GM10266 (cell line): ENCODE data around the gene BMP7.

ENCODE experiments used
- DNase-seq: peaks from one replicate; pipeline ENCODE4 v3.0.0; 2012; ENCODE audit errors: extremely low spot score
- TF ChIP-seq, protein P1 (sequence below): IDR thresholded peaks from 2 replicates; pipeline ENCODE4 v1.5.1; 2012; ENCODE audit warnings: mild to moderate bottlenecking, low read depth; ENCODE audit not compliant: control insufficient read depth, insufficient read depth; ENCODE audit errors: missing control alignments

Gene BMP7

DNA sequence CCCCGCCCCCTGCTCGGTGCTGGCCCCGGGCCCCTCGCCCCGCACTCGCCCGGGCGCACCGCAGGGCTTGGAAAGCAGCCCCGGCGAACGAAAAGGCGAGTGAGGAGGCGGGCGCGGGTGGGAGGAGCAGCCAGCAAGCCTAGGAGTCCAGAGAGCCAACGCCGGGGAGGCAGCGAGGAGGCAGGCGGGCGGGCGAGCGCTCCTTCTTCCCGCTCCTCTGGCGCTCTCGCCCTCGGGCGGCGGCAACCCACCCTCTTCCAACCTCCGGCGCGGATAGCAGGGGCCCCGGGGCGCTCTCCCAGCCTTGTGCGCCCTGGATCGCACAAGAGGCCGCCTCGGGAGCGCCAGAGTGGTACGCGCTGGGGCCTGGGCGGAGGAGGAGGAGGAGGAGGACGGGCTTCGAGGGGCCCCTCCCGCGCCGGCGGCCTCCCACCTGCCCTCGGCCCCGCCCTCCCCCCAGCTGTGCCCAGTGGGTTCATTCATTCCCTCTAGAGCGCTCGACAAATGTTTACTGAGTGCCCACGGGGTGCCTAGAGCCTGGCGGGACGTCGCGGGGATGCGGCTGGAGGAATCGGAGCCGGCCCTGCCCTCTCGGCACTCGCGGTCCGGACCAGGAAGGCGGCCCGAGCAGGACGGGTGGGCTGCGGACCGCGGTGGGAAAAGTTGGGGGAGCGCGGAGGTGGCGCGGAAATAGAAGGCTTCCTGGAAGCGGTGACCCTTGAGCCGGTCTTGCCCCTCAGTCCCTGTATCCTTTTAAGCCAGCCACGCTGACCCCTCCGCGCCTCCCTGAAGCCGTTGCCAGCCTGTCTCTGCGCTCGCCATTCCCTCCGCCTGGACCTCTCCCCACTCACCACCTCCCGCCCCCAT, at the start of gene BMP7:
BMP7 (minus strand) TSS at position 351 of the 867 bp plus-strand sequence. CDS start 519 bp downstream, outside the sequence.
- TF ChIP-seq, protein P1, sequence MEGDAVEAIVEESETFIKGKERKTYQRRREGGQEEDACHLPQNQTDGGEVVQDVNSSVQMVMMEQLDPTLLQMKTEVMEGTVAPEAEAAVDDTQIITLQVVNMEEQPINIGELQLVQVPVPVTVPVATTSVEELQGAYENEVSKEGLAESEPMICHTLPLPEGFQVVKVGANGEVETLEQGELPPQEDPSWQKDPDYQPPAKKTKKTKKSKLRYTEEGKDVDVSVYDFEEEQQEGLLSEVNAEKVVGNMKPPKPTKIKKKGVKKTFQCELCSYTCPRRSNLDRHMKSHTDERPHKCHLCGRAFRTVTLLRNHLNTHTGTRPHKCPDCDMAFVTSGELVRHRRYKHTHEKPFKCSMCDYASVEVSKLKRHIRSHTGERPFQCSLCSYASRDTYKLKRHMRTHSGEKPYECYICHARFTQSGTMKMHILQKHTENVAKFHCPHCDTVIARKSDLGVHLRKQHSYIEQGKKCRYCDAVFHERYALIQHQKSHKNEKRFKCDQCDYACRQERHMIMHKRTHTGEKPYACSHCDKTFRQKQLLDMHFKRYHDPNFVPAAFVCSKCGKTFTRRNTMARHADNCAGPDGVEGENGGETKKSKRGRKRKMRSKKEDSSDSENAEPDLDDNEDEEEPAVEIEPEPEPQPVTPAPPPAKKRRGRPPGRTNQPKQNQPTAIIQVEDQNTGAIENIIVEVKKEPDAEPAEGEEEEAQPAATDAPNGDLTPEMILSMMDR: no peak
- peak; percentile 41 for DNase-seq

GRCh38 chr20:57315976-57316480, 49.6 kb upstream of the BMP7 start:
- TF ChIP-seq, protein P1: no peak
- DNase-seq: no peak

GRCh38 chr20:57315083-57315975, 48.9 kb upstream of the BMP7 start:
- TF ChIP-seq, protein P1: no peak
- DNase-seq: no peak

DNA sequence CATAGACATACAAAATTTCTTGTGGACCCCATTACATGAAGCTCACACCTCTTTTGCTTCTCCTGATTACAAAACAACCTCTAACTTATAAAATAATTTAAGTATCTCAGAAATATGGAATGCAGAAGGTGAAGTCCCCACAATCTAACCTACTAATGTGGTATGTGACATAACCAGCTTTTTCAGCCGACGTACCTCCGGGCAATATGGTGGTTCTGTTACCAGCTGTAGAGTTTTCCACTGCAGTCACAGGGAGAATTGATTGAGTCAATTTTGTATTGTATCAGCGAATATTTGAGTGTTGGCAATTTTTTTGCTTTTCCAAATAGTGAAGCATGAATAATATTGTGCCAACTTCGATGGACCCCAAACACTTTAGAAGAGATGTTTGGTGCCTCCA, 47.5 kb upstream of the BMP7 start:
- TF ChIP-seq, protein P1: no peak

GRCh38 chr20:57313230-57313629, 46.8 kb upstream of the BMP7 start:
- TF ChIP-seq, protein P1: no peak
- DNase-seq: no peak

More for the DNA sequence above, 47.5 kb upstream of the BMP7 start:
- no peak for DNase-seq

DNA sequence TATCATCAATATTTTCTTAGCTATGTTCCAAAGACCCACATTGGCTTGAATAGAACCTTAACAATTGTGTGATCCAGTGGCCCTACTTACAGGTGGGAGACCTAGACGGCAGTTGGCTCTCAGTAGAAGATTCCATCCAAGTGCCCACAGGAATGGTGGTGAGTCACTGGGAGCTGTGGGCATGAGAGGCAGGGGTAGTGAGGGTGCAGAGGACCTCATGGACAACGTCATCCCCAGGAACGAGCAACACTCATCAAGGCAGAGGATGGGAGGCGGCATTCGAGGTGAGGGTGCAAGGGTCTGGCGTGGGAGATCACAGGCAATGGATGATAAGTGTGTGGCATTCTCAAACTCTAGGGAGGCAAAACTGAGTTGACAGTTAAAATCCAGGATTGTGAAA, 45.7 kb upstream of the BMP7 start:
- DNase-seq: no peak
- TF ChIP-seq, protein P1: no peak
